ENCODE measurements around the gene MACROD2.

DNA sequence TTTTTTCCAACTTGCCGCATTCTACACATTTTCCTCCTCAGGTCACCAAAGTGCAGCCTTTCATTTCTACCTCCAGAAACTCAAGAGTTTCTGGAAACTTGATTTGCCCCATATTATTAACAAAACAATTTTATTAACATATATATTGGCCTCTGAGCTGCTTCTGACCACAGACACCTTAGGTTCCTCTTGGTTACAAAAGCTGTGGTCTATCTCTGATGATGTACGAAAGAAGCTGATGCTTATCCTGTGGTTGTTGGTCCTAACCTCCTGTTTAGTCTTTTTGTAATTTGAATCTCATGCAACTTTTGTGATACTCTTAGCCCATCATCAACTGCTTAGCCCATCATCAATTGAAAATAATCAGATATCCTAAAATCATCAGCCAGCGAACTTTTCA, 1842.2 kb downstream of the MACROD2 start:
- TF ChIP-seq, protein P1, sequence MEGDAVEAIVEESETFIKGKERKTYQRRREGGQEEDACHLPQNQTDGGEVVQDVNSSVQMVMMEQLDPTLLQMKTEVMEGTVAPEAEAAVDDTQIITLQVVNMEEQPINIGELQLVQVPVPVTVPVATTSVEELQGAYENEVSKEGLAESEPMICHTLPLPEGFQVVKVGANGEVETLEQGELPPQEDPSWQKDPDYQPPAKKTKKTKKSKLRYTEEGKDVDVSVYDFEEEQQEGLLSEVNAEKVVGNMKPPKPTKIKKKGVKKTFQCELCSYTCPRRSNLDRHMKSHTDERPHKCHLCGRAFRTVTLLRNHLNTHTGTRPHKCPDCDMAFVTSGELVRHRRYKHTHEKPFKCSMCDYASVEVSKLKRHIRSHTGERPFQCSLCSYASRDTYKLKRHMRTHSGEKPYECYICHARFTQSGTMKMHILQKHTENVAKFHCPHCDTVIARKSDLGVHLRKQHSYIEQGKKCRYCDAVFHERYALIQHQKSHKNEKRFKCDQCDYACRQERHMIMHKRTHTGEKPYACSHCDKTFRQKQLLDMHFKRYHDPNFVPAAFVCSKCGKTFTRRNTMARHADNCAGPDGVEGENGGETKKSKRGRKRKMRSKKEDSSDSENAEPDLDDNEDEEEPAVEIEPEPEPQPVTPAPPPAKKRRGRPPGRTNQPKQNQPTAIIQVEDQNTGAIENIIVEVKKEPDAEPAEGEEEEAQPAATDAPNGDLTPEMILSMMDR (conservative IDR thresholded peaks at IDR 0.05; ENCODE audit: low read depth, low read length) = no peak
- no peak for TF ChIP-seq EZH2 (IDR thresholded peaks at IDR 0.05; ENCODE audit: borderline replicate concordance, low read depth, low read length, poor library complexity, severe bottlenecking)
